Nephron progenitor cell (in vitro differentiated cells): Measurements from ENCODE around the gene EPHA8.

Experiments
- DNase-seq: peaks from one replicate; pipeline ENCODE4 v3.0.0; 2021
- H3K27ac Mint-ChIP-seq: 2 replicates; pipeline ENCODE4 v1.8.0; 2021; ENCODE audit warnings: mild to moderate bottlenecking, moderate library complexity, mixed read lengths
- H3K27me3 Mint-ChIP-seq: 2 replicates; pipeline ENCODE4 v1.8.0; 2021; ENCODE audit warnings: mild to moderate bottlenecking, low read depth, mixed read lengths; ENCODE audit not compliant: poor library complexity
- H3K36me3 Mint-ChIP-seq: 2 replicates; pipeline ENCODE4 v1.8.0; 2021; ENCODE audit warnings: low read depth, mixed read lengths
- H3K4me1 Mint-ChIP-seq: 2 replicates; pipeline ENCODE4 v1.8.0; 2021; ENCODE audit warnings: mixed read lengths
- H3K4me3 Mint-ChIP-seq: 2 replicates; pipeline ENCODE4 v1.8.0; 2021; ENCODE audit warnings: mild to moderate bottlenecking, moderate library complexity, mixed read lengths
- H3K9me3 Mint-ChIP-seq: 2 replicates; pipeline ENCODE4 v1.8.0; 2021; ENCODE audit warnings: mild to moderate bottlenecking, moderate library complexity, mixed read lengths
- TF ChIP-seq, protein P1 (sequence below): fragments of 200-600 bp; sonication (generic); IDR thresholded peaks from 2 replicates; pipeline ENCODE4 v1.5.0; 2021; ENCODE audit warnings: antibody characterized with exemption

Gene EPHA8

DNA sequence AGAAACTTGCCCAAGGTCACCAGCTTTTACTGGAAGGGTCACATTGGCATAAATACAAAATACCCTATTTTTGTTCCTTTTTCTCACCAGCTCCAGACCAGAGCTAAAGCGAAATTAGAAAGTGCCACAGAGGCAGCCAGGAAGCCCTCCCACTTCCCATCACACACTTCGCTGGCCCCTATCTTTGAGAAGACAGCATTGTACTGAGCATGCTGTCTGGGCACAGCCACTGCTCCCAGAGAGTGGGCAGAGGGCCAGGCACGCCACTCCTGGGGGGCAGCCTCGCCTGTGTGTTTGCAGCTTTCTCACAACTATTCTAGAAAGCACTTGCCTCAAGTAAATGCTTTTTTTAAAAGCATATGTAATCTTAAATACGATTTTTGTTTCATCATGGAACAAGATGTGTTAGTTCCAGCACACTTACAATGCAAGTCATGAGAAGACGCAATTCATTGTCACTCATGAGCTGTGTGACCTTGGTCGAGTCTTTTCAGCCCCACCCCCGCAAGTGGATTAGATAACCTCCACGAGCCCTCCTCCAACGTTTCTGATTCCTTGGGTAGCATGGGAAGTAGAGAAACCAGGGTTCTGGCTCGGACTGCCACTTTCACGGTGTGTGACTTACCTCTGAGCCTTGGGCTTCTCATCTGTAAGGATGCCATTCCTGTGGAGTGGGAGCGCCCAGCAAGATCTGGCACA is 25.7 kb upstream of the EPHA8 start:
- Mint-ChIP-seq H3K4me3 (no peak overlapping the region), H3K27me3 (peaks cover 13% of the 10 kb centered on the region), H3K9me3 (no peaks in the 10 kb centered on the region), H3K4me1 (peaks cover 16% of the 10 kb centered on the region), H3K27ac (no peak overlapping the region), H3K36me3 (no peaks in the 10 kb centered on the region)
- DNase-seq = no peak
- TF ChIP-seq, protein P1, sequence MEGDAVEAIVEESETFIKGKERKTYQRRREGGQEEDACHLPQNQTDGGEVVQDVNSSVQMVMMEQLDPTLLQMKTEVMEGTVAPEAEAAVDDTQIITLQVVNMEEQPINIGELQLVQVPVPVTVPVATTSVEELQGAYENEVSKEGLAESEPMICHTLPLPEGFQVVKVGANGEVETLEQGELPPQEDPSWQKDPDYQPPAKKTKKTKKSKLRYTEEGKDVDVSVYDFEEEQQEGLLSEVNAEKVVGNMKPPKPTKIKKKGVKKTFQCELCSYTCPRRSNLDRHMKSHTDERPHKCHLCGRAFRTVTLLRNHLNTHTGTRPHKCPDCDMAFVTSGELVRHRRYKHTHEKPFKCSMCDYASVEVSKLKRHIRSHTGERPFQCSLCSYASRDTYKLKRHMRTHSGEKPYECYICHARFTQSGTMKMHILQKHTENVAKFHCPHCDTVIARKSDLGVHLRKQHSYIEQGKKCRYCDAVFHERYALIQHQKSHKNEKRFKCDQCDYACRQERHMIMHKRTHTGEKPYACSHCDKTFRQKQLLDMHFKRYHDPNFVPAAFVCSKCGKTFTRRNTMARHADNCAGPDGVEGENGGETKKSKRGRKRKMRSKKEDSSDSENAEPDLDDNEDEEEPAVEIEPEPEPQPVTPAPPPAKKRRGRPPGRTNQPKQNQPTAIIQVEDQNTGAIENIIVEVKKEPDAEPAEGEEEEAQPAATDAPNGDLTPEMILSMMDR = no peak

- H3K4me3 Mint-ChIP-seq = no peak overlapping the region
Measured at GRCh38 chr1:22539510-22540118, 23.7 kb upstream of the EPHA8 start.

GRCh38 chr1:22540337-22540736 is 23.0 kb upstream of the EPHA8 start:
- TF ChIP-seq, protein P1 = no peak
- Mint-ChIP-seq H3K9me3 (no peaks in the 10 kb centered on the region), H3K27ac (peak overlapping the region; percentile 22), H3K27me3 (peaks cover 26% of the 10 kb centered on the region), H3K4me3 (no peak overlapping the region), H3K36me3 (no peaks in the 10 kb centered on the region), H3K4me1 (peaks cover 16% of the 10 kb centered on the region)
- no peak for DNase-seq

More at GRCh38 chr1:22539510-22540118, 23.7 kb upstream of the EPHA8 start:
- peaks cover 21% of the 10 kb centered on the region for H3K27me3 Mint-ChIP-seq
- no peaks in the 10 kb centered on the region for H3K9me3 Mint-ChIP-seq
- H3K4me1 Mint-ChIP-seq = peaks cover 16% of the 10 kb centered on the region
- TF ChIP-seq, protein P1 = no peak
- peak overlapping the region; percentile 22 for H3K27ac Mint-ChIP-seq
- no peak for DNase-seq
- H3K36me3 Mint-ChIP-seq = no peaks in the 10 kb centered on the region

GRCh38 chr1:22542886-22543285 is 20.4 kb upstream of the EPHA8 start:
- Mint-ChIP-seq H3K4me1 (peaks cover 12% of the 10 kb centered on the region), H3K4me3 (no peak overlapping the region), H3K27ac (no peak overlapping the region), H3K9me3 (no peaks in the 10 kb centered on the region), H3K36me3 (no peaks in the 10 kb centered on the region), H3K27me3 (peaks cover 51% of the 10 kb centered on the region)
- TF ChIP-seq, protein P1 = no peak
- DNase-seq = no peak

- peaks cover 5% of the 10 kb centered on the region for H3K4me1 Mint-ChIP-seq
- TF ChIP-seq, protein P1 = no peak
- H3K4me3 Mint-ChIP-seq = no peak overlapping the region
- no peaks in the 10 kb centered on the region for H3K36me3 Mint-ChIP-seq
- no peaks in the 10 kb centered on the region for H3K9me3 Mint-ChIP-seq
- no peak overlapping the region for H3K27ac Mint-ChIP-seq
- DNase-seq = no peak
- peaks cover 55% of the 10 kb centered on the region for H3K27me3 Mint-ChIP-seq
Measured at GRCh38 chr1:22543679-22544078, 19.6 kb upstream of the EPHA8 start.

GRCh38 chr1:22544606-22545005 is 18.7 kb upstream of the EPHA8 start:
- TF ChIP-seq, protein P1 = no peak
- Mint-ChIP-seq H3K36me3 (no peaks in the 10 kb centered on the region), H3K4me1 (no peaks in the 10 kb centered on the region), H3K27ac (no peak overlapping the region), H3K4me3 (no peak overlapping the region), H3K27me3 (peaks cover 64% of the 10 kb centered on the region), H3K9me3 (no peaks in the 10 kb centered on the region)
- no peak for DNase-seq
